ENCODE data around the gene SLC25A26. TPM values are rescaled to one million over a fixed set of nuclear protein-coding genes. Genes with fewer than 3 reads are reported as not detected.

Gene SLC25A26
- total RNA-seq, 2 donors from 2014 or later = 13.0 to 16.4 TPM

GRCh38 chr3:66383023-66383422 lies 162.2 kb downstream of the SLC25A26 start:
- no peak for DNase-seq (ENCODE audit: low spot score)
- intact Hi-C loops (cut with DNase I) = loop anchor here in 1 of 2 donors (10.0 kb wide), 1 partner anchor 88 kb away; no protein-coding TSS in a partner anchor

GRCh38 chr3:66383998-66384745 lies 163.4 kb downstream of the SLC25A26 start:
- intact Hi-C loops (cut with DNase I) = loop anchor here in 1 of 2 donors (10.0 kb wide), 1 partner anchor 89 kb away; no protein-coding TSS in a partner anchor
- no peak for DNase-seq (ENCODE audit: low spot score)

DNA sequence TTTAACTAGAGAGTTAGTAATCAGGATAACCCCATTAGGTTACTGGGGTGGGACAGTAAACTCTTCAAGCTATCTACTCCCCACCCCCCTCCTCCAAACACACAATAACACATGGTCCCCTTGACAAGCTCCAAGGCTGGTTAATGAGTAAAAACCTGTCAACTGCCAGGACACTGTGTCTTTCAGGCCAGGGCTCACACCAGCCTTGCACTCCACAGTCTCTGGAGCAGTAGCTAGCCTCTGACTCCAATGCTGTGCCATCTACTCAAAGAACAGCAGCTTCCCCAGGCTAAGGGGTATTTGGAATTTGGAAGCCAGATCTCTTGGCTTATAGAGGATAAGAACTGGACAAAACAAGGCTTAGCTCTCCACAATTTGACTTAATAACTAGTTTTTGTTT lies 164.3 kb downstream of the SLC25A26 start:
- no peak for DNase-seq (ENCODE audit: low spot score)
- intact Hi-C loops (cut with DNase I) = loop anchor here in 1 of 2 donors (10.0 kb wide), 1 partner anchor 90 kb away; no protein-coding TSS in a partner anchor

- intact Hi-C loops (cut with DNase I) = loop anchor here in 1 of 2 donors (10.0 kb wide), 1 partner anchor 91 kb away; no protein-coding TSS in a partner anchor
Observed at GRCh38 chr3:66386011-66386924, 165.5 kb downstream of the SLC25A26 start.

DNA sequence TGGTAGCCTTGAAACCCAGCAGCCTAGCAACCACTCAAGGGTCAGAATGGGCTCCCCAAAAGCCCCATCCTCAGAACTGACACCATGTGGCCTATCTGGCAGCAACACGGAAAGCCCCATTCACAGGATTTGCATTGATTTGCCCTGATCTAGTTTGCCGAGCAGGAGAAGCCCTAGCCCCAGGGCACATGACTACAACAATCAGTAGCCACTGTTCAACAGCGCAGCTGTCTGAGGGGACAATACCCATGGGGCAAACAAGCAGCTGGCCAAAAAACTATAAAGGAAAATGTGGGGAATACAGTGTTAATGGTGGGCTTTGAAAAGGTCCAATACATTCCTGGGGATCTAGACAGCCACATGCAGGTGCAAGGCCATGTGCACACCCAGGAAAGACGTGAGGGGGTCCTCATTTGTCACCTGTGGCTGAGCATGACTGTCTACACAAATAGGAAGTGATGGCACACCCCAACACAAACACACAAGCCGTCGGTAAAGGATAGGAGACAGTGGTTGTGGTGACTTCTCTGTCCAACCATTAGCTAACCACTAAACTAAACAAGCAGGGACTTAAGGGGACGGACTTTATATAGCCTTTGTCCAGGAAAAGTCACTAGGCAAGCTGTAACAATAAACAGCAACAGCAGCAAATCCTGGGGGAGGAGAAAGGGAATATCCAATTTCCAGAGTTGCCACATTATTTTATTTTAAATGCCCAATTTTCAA lies 166.3 kb downstream of the SLC25A26 start:
- DNase-seq (ENCODE audit: low spot score) = no peak
- intact Hi-C loops (cut with DNase I) = loop anchor here in 1 of 2 donors (10.0 kb wide), 1 partner anchor 92 kb away; no protein-coding TSS in a partner anchor

More at GRCh38 chr3:66386011-66386924, 165.5 kb downstream of the SLC25A26 start:
- DNase-seq (ENCODE audit: low spot score) = no peak

DNA sequence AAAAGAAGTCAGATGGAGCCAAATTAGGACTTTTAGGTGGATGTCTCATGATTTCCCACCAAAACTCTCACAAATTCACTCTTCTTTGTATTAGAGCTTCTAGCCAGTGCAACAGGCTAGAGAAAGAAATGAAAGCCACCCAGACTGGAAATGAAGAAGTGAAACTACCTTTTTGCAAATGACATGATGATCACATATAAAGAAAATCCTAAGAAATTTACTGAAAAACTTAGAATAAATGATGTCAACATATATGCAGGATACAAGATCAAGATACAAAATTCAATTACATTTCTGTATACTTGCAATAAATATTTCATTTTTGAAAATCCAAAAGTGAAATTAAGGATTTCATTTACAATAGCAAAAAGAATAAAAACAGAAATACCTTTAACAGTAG lies 169.2 kb downstream of the SLC25A26 start:
- intact Hi-C loops (cut with DNase I) = no loop called here
- DNase-seq (ENCODE audit: low spot score) = no peak

DNA sequence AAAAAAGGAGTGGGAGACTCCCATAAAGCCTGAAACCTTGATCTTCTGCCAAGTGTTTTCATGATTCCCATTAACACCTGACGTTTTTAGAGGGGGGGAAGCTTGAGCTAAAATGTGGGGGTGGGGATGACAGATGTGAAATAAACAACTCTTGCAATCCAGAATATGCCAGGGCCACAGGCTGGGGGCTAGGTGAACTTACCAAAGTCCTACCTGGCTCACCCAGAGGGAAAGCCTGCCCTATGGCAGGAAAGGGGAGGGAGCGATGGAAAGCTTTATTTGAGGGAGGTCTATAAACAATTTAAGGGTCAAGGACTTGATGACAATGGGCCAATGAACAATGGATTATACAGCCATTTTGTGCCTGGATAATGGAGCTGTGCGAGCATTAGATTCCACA lies 171.7 kb downstream of the SLC25A26 start:
- DNase-seq (ENCODE audit: low spot score) = no peak
- intact Hi-C loops (cut with DNase I) = no loop called here

- no peak for DNase-seq (ENCODE audit: low spot score)
Observed at GRCh38 chr3:66392966-66393332, 172.1 kb downstream of the SLC25A26 start.

GRCh38 chr3:66393333-66394005 lies 172.7 kb downstream of the SLC25A26 start:
- intact Hi-C loops (cut with DNase I) = no loop called here
- no peak for DNase-seq (ENCODE audit: low spot score)

More at GRCh38 chr3:66392966-66393332, 172.1 kb downstream of the SLC25A26 start:
- intact Hi-C loops (cut with DNase I) = no loop called here

- intact Hi-C loops (cut with DNase I) = no loop called here
- DNase-seq (ENCODE audit: low spot score) = peak; percentile 74
Observed at GRCh38 chr3:66394019-66394752, 173.4 kb downstream of the SLC25A26 start.

- intact Hi-C loops (cut with DNase I) = no loop called here
- no peak for DNase-seq (ENCODE audit: low spot score)
Observed at GRCh38 chr3:66394753-66395249, 174.0 kb downstream of the SLC25A26 start.

DNA sequence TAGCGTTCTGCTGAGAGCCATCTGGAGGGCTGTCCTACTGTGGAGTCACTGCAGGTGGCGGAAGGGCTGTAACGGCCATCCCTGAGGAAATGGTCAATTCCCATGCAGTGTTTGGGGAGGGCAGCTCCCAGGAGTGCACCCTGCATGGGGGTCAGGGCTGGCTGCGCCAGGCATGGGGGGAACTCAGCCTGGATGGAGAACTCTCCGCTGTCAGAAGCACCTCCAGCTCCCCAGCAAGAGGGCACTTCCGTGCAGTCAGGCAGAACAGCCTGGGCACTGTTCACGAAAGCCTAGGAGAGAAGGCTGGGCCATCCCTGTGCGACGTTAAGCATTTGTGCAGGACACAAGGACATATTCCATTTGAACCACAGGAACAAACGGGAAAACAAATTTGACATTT lies 174.8 kb downstream of the SLC25A26 start:
- no peak for DNase-seq (ENCODE audit: low spot score)
- intact Hi-C loops (cut with DNase I) = no loop called here

DNA sequence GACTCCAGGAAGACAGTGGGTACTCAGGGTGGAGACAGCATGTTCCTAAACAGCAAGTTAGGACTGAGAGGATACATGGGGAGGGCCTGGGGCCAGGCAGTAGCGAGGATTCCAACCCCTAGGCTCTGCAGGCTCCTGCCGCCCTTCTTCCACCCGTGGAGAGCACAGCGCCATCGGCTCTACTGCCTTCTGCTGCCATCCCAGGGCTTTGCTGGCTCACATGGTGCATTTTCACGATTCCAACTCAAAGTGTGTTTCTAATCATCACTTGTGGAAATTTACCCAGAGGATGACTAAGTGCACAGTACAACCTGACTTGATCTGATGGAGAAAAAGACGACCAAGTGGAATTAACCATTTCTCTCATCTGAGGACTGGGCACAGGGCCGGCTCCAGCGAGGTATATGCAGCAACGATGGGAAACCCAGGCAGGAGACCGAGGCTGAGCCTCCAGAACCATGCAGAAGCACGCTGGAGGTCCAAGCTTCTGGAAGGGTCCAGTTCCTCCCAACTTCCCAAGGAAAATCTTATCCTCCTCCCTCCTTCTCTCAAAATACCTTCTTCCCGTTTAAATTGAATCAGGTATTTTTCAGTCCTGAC lies 175.5 kb downstream of the SLC25A26 start:
- intact Hi-C loops (cut with DNase I) = no loop called here
- DNase-seq (ENCODE audit: low spot score) = no peak

DNA sequence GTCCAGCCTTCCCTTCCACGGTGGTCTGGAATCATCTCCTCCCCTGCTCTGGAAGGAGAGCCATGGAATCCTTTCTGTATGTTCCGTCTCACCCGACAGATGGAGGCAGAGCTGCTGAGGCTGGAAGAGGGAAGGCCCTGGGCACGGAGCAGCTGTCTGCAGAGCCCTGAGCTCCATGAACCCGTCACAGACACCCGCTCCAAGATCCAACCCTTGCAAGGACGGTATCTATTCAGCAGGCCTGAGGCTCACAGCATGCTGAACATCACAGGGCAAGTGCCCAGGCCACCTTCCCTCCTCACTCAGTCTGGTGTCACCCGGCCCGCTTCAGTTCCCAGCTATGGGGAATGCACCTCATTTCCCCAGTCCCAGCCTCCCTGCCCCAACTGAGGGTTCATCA lies 176.1 kb downstream of the SLC25A26 start:
- intact Hi-C loops (cut with DNase I) = no loop called here
- DNase-seq (ENCODE audit: low spot score) = no peak

DNA sequence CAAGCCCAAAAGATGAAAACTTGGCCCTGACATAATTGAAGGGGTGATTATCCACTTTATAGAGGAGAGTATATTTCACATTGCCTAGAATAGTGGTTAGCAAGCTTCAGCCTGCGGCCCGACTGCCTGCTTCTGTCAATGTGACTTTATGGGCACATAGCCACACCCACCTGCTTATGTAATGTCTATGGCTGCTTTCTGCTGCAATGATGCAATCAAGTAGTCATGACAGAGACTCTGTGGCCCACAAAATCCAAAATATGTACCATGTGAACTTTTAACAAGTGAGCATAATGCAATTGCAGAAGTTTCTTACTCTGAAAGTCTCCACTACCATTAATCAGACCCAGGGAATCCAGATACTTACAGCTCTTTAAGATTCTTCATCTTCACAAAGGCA lies 176.9 kb downstream of the SLC25A26 start:
- intact Hi-C loops (cut with DNase I) = no loop called here
- DNase-seq (ENCODE audit: low spot score) = no peak

DNA sequence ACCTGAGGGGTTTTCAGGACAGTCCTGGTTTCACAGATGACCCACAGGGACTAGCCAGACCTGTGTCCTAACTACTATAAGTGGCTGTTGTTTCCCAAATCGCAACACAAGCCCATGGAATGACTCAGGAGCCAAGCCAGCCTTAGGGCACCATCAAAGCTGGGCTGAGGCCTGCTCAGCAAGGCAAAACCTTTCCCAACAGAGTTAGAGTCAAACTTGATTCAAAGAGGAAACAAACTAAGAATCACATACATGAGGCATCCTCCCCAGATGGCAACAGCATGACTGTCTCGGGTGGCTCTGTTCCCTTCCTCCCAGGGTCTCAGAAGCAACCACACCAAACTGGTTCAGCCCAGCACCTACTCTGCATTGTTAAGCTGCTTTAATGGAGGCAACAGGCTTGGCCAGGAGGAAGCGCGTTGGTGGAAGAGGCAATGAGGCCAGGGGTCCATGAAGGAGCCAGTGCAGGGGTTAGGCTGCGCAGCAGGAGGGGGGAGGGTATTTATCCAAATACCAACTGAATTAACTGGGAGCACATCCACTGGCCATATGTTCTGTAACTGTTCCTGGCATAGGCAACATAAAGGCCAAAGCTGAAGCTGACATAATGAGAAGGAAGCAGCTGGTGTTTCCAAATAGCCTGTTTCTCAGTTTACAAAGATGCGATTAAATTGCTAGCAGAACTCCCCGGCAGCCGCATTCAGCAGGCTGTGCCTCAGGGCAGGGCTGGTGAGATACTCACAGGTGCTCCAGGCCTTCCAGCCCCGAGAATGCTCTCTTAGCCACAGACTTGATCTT lies 177.6 kb downstream of the SLC25A26 start:
- intact Hi-C loops (cut with DNase I) = no loop called here
- no peak for DNase-seq (ENCODE audit: low spot score)

All from posterior vena cava (tissue), 2 donors.